ENCODE results near the gene TERB2. TPM values are rescaled to one million over a fixed set of nuclear protein-coding genes. Genes with fewer than 3 reads are reported as not detected.
"Not testable (repeated sequence)": the region's sequence is repeated elsewhere in the genome, so short reads cannot be mapped to it uniquely, and the experiment has no call there.

Gene TERB2
- total RNA-seq, 4 donors from 2014 or later, result not detected

- intact Hi-C loops (cut with DNase I; ENCODE audit: low total_unique reads), result no loop called here
- DNase-seq (ENCODE audit: low spot score in 2 of 2), result no peak
- WGBS, 2 donors, result 73 to 78% methylated on average over 4 of the region's 4 CpGs
- H3K4me3 ChIP-seq (ENCODE audit: low read depth, poor library complexity, severe bottlenecking), result no peak overlapping the region
- TF ChIP-seq CTCF (IDR thresholded peaks at IDR 0.05) (no peak), POLR2A (IDR thresholded peaks at IDR 0.05) (no peak)
Measured at GRCh38 chr15:44968475-44968874, 12.0 kb downstream of the TERB2 start.

DNA sequence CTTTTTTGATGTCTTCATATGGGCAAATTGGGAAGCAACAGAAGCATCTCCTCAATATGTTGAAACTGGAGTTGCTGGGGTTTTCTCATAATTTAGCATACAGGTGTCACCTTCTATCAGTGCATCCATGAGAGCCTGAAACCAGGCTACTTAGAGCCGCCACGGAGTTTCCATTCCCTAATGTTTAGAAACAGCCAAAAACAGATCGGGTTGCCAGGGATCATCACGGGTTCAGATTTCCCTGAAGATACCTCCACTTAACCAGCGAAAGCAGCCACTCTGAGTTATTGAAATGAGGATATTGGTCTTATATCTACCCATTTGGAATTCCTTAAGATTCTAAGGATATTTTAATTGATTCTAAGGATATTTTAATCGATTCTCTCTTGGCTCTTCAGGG, 14.5 kb downstream of the TERB2 start:
- 59 to 63% methylated on average over 6 of the region's 6 CpGs for whole genome bisulfite sequencing, 2 donors
- no peak overlapping the region for H3K4me3 ChIP-seq (ENCODE audit: low read depth, poor library complexity, severe bottlenecking)
- intact Hi-C loops (cut with DNase I; ENCODE audit: low total_unique reads), result no loop called here
- DNase-seq (ENCODE audit: low spot score in 2 of 2), result no peak
- TF ChIP-seq POLR2A (IDR thresholded peaks at IDR 0.05), result no peak

DNA sequence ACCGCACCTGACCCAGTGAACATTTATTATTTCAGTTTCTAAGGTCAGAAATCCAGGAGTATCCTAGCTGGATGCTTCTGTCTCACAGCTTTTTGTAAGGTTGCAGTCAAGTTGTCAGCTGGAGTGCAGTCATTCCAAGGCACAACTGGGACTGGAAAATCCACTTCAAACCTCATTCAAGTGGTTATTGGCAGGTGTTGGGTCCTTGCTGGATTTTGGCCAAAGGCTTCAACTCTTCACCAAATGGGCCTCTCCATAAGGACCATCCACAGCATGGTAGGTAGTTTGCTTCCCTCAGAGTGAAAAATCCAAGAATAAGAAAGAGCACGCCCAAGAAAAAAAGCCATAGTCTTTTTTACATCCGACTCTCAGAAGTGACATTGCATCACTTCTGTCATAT, 19.7 kb downstream of the TERB2 start:
- WGBS, 2 donors, result 92 to 95% methylated on average over 3 of the region's 3 CpGs
- H3K4me3 ChIP-seq (ENCODE audit: low read depth, poor library complexity, severe bottlenecking); intact Hi-C loops (cut with DNase I; ENCODE audit: low total_unique reads); DNase-seq (ENCODE audit: low spot score in 2 of 2): not testable (repeated sequence)

DNA sequence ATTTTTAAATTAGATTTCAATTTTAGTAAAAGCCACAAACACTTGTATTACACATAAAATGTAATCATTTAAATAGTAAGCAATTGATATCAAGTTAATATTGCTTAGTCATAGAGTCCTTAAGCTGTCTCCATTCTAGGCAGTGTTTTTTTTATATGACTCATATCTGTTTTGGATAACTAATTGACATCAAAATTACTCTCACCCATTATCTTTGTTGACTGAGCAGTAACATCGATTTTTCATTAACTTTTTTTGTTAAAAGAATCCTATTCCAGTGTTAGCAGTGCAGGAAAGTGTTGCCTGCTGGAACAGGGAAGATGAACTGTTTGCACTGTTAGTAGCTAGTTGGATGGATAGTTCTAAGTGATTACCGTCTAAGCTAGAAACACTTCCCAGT, 21.3 kb downstream of the TERB2 start:
- DNase-seq (ENCODE audit: low spot score in 2 of 2); intact Hi-C loops (cut with DNase I; ENCODE audit: low total_unique reads); H3K4me3 ChIP-seq (ENCODE audit: low read depth, poor library complexity, severe bottlenecking): not testable (repeated sequence)
- WGBS, 2 donors, result 37 to 55% methylated on average over 2 of the region's 2 CpGs

- DNase-seq (ENCODE audit: low spot score in 2 of 2); H3K4me3 ChIP-seq (ENCODE audit: low read depth, poor library complexity, severe bottlenecking); intact Hi-C loops (cut with DNase I; ENCODE audit: low total_unique reads): not testable (repeated sequence)
- 76 to 78% methylated on average over 2 of the region's 2 CpGs for WGBS, 2 donors
Measured at GRCh38 chr15:44979617-44980339, 23.3 kb downstream of the TERB2 start.

DNA sequence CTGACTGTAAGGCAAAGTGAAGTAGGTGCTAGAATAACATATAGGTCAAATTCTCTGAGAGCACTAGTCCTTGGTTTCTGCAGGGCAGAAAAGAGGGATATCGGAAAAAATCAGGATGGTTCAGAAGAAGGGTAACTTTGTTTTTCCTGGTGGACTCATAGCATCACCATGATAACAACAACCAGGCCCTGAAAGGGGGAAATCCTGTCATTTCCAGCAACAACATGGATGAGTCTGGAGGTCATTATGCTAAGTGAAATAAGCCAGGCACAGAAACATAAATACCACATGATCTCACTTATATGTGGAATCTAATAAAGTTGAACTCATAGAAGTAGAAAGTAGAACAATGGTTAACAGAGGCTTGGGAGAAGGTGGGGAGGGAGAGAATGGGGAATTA, 27.7 kb downstream of the TERB2 start:
- intact Hi-C loops (cut with DNase I; ENCODE audit: low total_unique reads); DNase-seq (ENCODE audit: low spot score in 2 of 2); H3K4me3 ChIP-seq (ENCODE audit: low read depth, poor library complexity, severe bottlenecking): not testable (repeated sequence)
- WGBS, 2 donors, result 70 to 81% methylated on average over 1 of the region's 1 CpG

- WGBS, 2 donors, result 81 to 85% methylated on average over 4 of the region's 4 CpGs
- H3K4me3 ChIP-seq (ENCODE audit: low read depth, poor library complexity, severe bottlenecking); DNase-seq (ENCODE audit: low spot score in 2 of 2); intact Hi-C loops (cut with DNase I; ENCODE audit: low total_unique reads): not testable (repeated sequence)
Measured at GRCh38 chr15:44986346-44987055, 30.0 kb downstream of the TERB2 start.

- intact Hi-C loops (cut with DNase I; ENCODE audit: low total_unique reads); H3K4me3 ChIP-seq (ENCODE audit: low read depth, poor library complexity, severe bottlenecking); DNase-seq (ENCODE audit: low spot score in 2 of 2): not testable (repeated sequence)
- 100% methylated on average over 1 of the region's 1 CpG; no CpG with 5 or more reads in 1 of the 2 donors for WGBS, 2 donors
Measured at GRCh38 chr15:44987711-44988110, 31.2 kb downstream of the TERB2 start.

GRCh38 chr15:44988184-44988869, 31.8 kb downstream of the TERB2 start:
- 65 to 89% methylated on average over 1 to 3 of the region's 3 CpGs for WGBS, 2 donors
- DNase-seq (ENCODE audit: low spot score in 2 of 2); intact Hi-C loops (cut with DNase I; ENCODE audit: low total_unique reads); H3K4me3 ChIP-seq (ENCODE audit: low read depth, poor library complexity, severe bottlenecking): not testable (repeated sequence)

GRCh38 chr15:44988870-44989219, 32.4 kb downstream of the TERB2 start:
- H3K4me3 ChIP-seq (ENCODE audit: low read depth, poor library complexity, severe bottlenecking); intact Hi-C loops (cut with DNase I; ENCODE audit: low total_unique reads); DNase-seq (ENCODE audit: low spot score in 2 of 2): not testable (repeated sequence)
- 88 to 93% methylated on average over 5 of the region's 5 CpGs for WGBS, 2 donors

- 78 to 80% methylated on average over 3 of the region's 3 CpGs for WGBS, 2 donors
- DNase-seq (ENCODE audit: low spot score in 2 of 2); H3K4me3 ChIP-seq (ENCODE audit: low read depth, poor library complexity, severe bottlenecking); intact Hi-C loops (cut with DNase I; ENCODE audit: low total_unique reads): not testable (repeated sequence)
Measured at GRCh38 chr15:44997632-44998031, 41.1 kb downstream of the TERB2 start.
